Peyer's patch (tissue), 4 donors: ENCODE data around the gene FAM72D. TPM values are rescaled to one million over a fixed set of nuclear protein-coding genes. Genes with fewer than 3 reads are reported as not detected.
A peak's percentile ranks its signal among the peaks of the same experiment; 100 is the strongest.
"Not testable (repeated sequence)": the region's sequence is repeated elsewhere in the genome, so short reads cannot be mapped to it uniquely, and the experiment has no call there.

Experiments used
- DNase-seq, 3 donors: peaks; one replicate each; pipeline ENCODE4 v3.0.0-alpha.2; 2017 to 2019
- H3K27ac ChIP-seq, 4 donors: fragments of 200-600 bp; sonication (generic); one replicate each; pipeline ENCODE4 v1.5.1; 2016 to 2019
- H3K27me3 ChIP-seq, 2 donors: fragments of 200-600 bp; sonication (generic); one replicate each; pipeline ENCODE4 v1.5.1; 2019
- H3K36me3 ChIP-seq, 3 donors: fragments of 200-600 bp; sonication (generic); one replicate each; pipeline ENCODE4 v1.5.1; 2016 to 2019
- H3K4me1 ChIP-seq, 4 donors: fragments of 200-600 bp; sonication (generic); one replicate each; pipeline ENCODE4 v1.5.1; 2016 to 2019
- H3K4me3 ChIP-seq, 4 donors: fragments of 200-600 bp; sonication (generic); 1 replicate in 3 of 4; 2 replicates in 1 of 4; pipeline ENCODE4 v1.5.1; 2016 to 2019; ENCODE audit warnings: mild to moderate bottlenecking in 1 of 4
- H3K9me3 ChIP-seq, 4 donors: fragments of 200-600 bp; sonication (generic); one replicate each; pipeline ENCODE4 v1.5.1; 2016 to 2019; ENCODE audit warnings: mild to moderate bottlenecking in 1 of 4
- total RNA-seq, 4 donors: library from RNA; depleted of rRNA; stranded (reverse); fragments of >200 nt; gene quantifications; one replicate each; pipeline ENCODE4 v1.1.0, GENCODE V29; 2016

Gene FAM72D
- total RNA-seq, 4 donors from 2014 or later: 1.2 TPM; not detected in 3

- not testable (repeated sequence) for H3K36me3 ChIP-seq
- peak; percentile 16 to 49 (median 46) for DNase-seq
Measured at GRCh38 chr1:145156891-145157610, 61.3 kb downstream of the FAM72D start.

DNA sequence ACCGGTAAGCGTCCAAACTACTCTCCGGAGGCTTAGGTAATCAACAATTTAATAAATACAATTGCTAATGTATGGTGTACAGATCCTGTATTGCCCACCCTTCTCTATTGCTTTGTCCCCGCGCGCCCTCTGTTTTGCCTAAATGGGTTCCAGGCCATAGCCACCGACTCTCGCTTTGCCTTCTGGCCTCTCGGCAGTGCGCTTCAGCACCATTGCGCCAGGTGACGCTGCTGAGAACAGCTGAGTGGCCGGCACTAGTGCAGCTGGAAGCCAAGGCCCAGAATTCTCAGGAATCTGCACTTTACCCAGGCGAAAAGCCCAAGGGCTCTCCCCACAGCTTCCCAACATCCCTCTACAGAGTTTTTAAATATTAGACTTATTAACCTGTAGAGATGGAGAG lies 61.9 kb downstream of the FAM72D start:
- not testable (repeated sequence) for H3K4me3 ChIP-seq, H3K27me3 ChIP-seq, DNase-seq, H3K36me3 ChIP-seq, H3K27ac ChIP-seq, H3K9me3 ChIP-seq, H3K4me1 ChIP-seq

More at GRCh38 chr1:145156891-145157610, 61.3 kb downstream of the FAM72D start:
- H3K4me1 ChIP-seq, H3K9me3 ChIP-seq, H3K27ac ChIP-seq, H3K27me3 ChIP-seq: not testable (repeated sequence)
- H3K4me3 ChIP-seq: peak overlapping the region in 3 of 4 donors; percentile 22 to 30 (median 25)

DNA sequence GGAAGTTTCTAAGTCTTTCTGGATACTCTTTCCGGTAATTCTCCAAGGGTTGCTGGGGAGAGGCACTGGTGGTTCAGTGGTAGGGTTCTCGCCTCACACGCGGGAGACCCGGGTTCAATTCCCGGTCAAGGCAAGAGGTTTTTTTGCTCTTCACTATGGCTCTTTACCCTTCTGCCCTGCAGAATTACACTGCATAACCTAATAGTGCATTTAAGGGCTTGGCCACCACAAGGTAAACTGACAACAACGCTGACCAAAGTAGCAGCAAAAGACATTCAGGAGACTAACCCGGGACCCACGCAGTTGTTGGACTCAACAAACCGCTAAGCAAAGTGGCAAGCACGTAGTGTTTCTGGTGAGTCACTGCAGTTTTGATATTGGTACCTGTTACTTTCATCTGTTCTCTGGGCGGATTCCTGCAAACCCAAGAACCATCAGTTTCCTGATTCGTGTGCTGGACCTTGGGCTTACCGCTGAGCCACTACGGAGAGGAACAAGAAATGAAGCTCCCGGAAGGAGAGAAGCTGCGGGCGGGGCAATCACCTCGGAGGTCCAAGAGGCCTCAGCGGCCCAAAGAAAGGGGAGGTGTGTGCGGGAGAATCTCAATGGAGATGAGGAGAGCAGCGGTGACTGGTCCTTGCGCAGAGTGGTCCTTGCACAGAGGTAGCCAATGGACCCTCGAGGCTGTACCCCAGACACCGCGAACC lies 65.4 kb downstream of the FAM72D start:
- not testable (repeated sequence) for H3K27me3 ChIP-seq, H3K9me3 ChIP-seq, DNase-seq, H3K27ac ChIP-seq, H3K4me3 ChIP-seq, H3K36me3 ChIP-seq, H3K4me1 ChIP-seq

Other genes with a start within 250 kb of the FAM72D start
- gene SRGAP2B, start 646 bp upstream of the FAM72D start, total RNA-seq: 10 to 100 TPM in 1 of 4 donors, 1 to 10 TPM in 3; 2.5 to 31.4 (median 5.8) TPM
- not detected for gene PPIAL4D, start 146.2 kb downstream of the FAM72D start, total RNA-seq